SK-N-SH (cell line): Measurements from ENCODE around the gene GRIN2A.

ENCODE experiments used
- CHD2 ChIP-seq: fragments of 150-350 bp; IDR thresholded peaks from 2 replicates; pipeline ENCODE4 v1.6.1; 2018; ENCODE audit warnings: low read length; ENCODE audit not compliant: partially characterized antibody
- CTCF ChIP-seq: fragments of 200-600 bp; sonication (generic); IDR thresholded peaks from 2 replicates; pipeline ENCODE4 v1.6.1; 2017; ENCODE audit warnings: antibody characterized with exemption, mild to moderate bottlenecking, moderate library complexity
- ELF1 ChIP-seq: IDR thresholded peaks from 2 replicates; pipeline ENCODE4 v1.4.0; 2012
- GATA2 ChIP-seq: sonication (generic); formaldehyde crosslinking; IDR thresholded peaks from 2 replicates; pipeline ENCODE4 v1.5.0; 2020; ENCODE audit warnings: mild to moderate bottlenecking, missing genetic modification reagents
- MAX ChIP-seq: IDR thresholded peaks from 2 replicates; pipeline ENCODE4 v1.4.0; 2012; ENCODE audit warnings: low read depth
- NRF1 ChIP-seq: IDR thresholded peaks from 2 replicates; pipeline ENCODE4 v1.6.1; 2012; ENCODE audit warnings: low read depth, mild to moderate bottlenecking, low read length
- POLR2AphosphoS5 ChIP-seq: IDR thresholded peaks from 2 replicates; pipeline ENCODE4 v1.6.1; 2012; ENCODE audit warnings: low read depth, low read length
- RAD21 ChIP-seq: IDR thresholded peaks from 2 replicates; pipeline ENCODE4 v1.6.1; 2012; ENCODE audit warnings: mild to moderate bottlenecking, low read length
- USF2 ChIP-seq: fragments of 150-350 bp; IDR thresholded peaks from 2 replicates; pipeline ENCODE4 v1.6.1; 2017; ENCODE audit warnings: antibody characterized with exemption, low read length, low read depth, borderline replicate concordance

- TF ChIP-seq CTCF (no peak), USF2 (no peak), NRF1 (no peak), GATA2 (CRISPR knock-in tag) (no peak), POLR2AphosphoS5 (no peak), RAD21 (no peak), ELF1 (no peak), MAX (no peak), CHD2 (no peak)
Observed at GRCh38 chr16:10027553-10027952, 154.7 kb downstream of the GRIN2A start.
